Psoas muscle (tissue), 8 donors: Measurements from ENCODE around the gene HIGD1B. TPM values are rescaled to one million over a fixed set of nuclear protein-coding genes. Genes with fewer than 3 reads are reported as not detected.
"Not testable (repeated sequence)": the region's sequence is repeated elsewhere in the genome, so short reads cannot be mapped to it uniquely, and the experiment has no call there.

ENCODE experiments used
- ATAC-seq, 4 donors: fragments of 200-7000 bp; cut with Tn5 transposase; one replicate each; pipeline ENCODE4 v1.9.1; 2020; ENCODE audit warnings: moderate library complexity in 3 of 4, mild to moderate bottlenecking in 2 of 4
- DNase-seq, 2 donors: peaks; one replicate each; pipeline ENCODE4 v3.0.0-alpha.2; 2020
- H3K27ac ChIP-seq: fragments of 200-600 bp; one replicate; pipeline ENCODE4 v1.8.0; 2022
- H3K27me3 ChIP-seq, 3 donors: fragments of 200-600 bp in 1 of 3; one replicate each; pipeline versions ENCODE4 v1.6.1 to v1.8.0; 2013 to 2022; ENCODE audit warnings: low read length in 2 of 3, mild to moderate bottlenecking in 2 of 3, moderate library complexity in 1 of 3; ENCODE audit not compliant: insufficient read depth in 3 of 3
- H3K36me3 ChIP-seq, 2 donors: fragments of 200-600 bp in 1 of 2; one replicate each; pipeline versions ENCODE4 v1.6.1 to v1.8.0; 2013 to 2022; ENCODE audit warnings: low read depth in 1 of 2, mild to moderate bottlenecking in 1 of 2, moderate library complexity in 1 of 2; ENCODE audit not compliant: insufficient read depth in 1 of 2
- H3K4me1 ChIP-seq: fragments of 200-600 bp; one replicate; pipeline ENCODE4 v1.8.0; 2022
- H3K4me3 ChIP-seq: fragments of 200-600 bp; one replicate; pipeline ENCODE4 v1.8.0; 2022; ENCODE audit warnings: mild to moderate bottlenecking
- H3K9me3 ChIP-seq: fragments of 200-600 bp; one replicate; pipeline ENCODE4 v1.8.0; 2022
- CTCF ChIP-seq: fragments of 200-600 bp; IDR thresholded peaks from one replicate; pipeline ENCODE4 v1.8.0; 2022; ENCODE audit warnings: antibody characterized with exemption
- WGBS, 3 donors: extraction: QIAGEN DNeasy Blood & Tissue Kit; methylation state at CpG; one replicate each; pipeline versions ENCODE4 v1.1.6 to v1.1.7; 2013; 5-methylcytosine and 5-hydroxymethylcytosine counted together
- intact Hi-C, 2 donors: fragments of 100-400 bp; cut with DNase I; formaldehyde crosslinking; loops; one replicate each; pipeline versions ENCODE4 v1.11.0 to v1.14.2; 2022
- polyA plus RNA-seq, 3 donors: library from polyadenylated mRNA; stranded (reverse); fragments of 200-250 nt; gene quantifications; one replicate each; pipeline ENCODE4 v1.2.3, GENCODE V29; 2013
- total RNA-seq, 4 donors: library from RNA; stranded (reverse); fragmentation: NEBNext Ultra II Directional in 2 of 4; extraction: Animal tissue kit (Norgen Biotek cat#: 25700) in 2 of 4; gene quantifications; one replicate each; pipeline versions ENCODE4 v1.2.1 to v1.2.4, GENCODE V29; 2021 to 2023
- donor health status: healthy with polysubstance abuse.
- donor health status: DM: no; HTN: no; CAD: no; lungs with moderate emphysema.
- donor health status: Bipolar disorder and iron deficiency.
- donor health status: healthy.
- donor health status: DM: yes; HTN: yes; CAD: no.
- donor health status: DM: no; HTN: no; CAD: no.
- donor health status: DM: no; HTN: no; CAD: no.
- donor health status: DM: yes; HTN: yes; CAD: no.

Gene HIGD1B
- total and polyA plus RNA-seq, 7 donors, result 4.6 to 17.9 (median 10.0) TPM

- Histone ChIP-seq H3K4me3 (no peak overlapping the region), H3K36me3 (no peaks in the 10 kb centered on the region), H3K27me3 (no peaks in the 10 kb centered on the region), H3K4me1 (no peaks in the 10 kb centered on the region), H3K27ac (no peak overlapping the region), H3K9me3 (no peaks in the 10 kb centered on the region)
- DNase-seq (no peak), ATAC-seq (no peak)
- intact Hi-C loops, result no loop called here
- TF ChIP-seq CTCF, result no peak
- 84 to 92% (median 85%) methylated on average over 4 of the region's 4 CpGs for WGBS, 3 donors
Observed at GRCh38 chr17:44807093-44807816, 40.4 kb upstream of the HIGD1B start.

GRCh38 chr17:44807817-44808155 lies 39.9 kb upstream of the HIGD1B start:
- no peaks in the 10 kb centered on the region for H3K4me1 ChIP-seq
- DNase-seq (no peak), ATAC-seq (no peak)
- 51 to 63% (median 62%) methylated on average over 3 of the region's 3 CpGs for WGBS, 3 donors
- no peak for TF ChIP-seq CTCF
- no peaks in the 10 kb centered on the region for H3K27me3 ChIP-seq
- no peak overlapping the region for H3K27ac ChIP-seq
- no peaks in the 10 kb centered on the region for H3K9me3 ChIP-seq
- intact Hi-C loops, result no loop called here
- H3K36me3 ChIP-seq, result no peaks in the 10 kb centered on the region
- no peak overlapping the region for H3K4me3 ChIP-seq

GRCh38 chr17:44808156-44808555 lies 39.5 kb upstream of the HIGD1B start:
- H3K27ac ChIP-seq, result no peak overlapping the region
- no peak for DNase-seq
- 81 to 88% (median 86%) methylated on average over 4 of the region's 4 CpGs for WGBS, 3 donors
- H3K4me3 ChIP-seq, result no peak overlapping the region
- TF ChIP-seq CTCF, result no peak
- H3K4me1 ChIP-seq, result no peaks in the 10 kb centered on the region
- H3K9me3 ChIP-seq, result no peaks in the 10 kb centered on the region
- H3K27me3 ChIP-seq, result no peaks in the 10 kb centered on the region
- H3K36me3 ChIP-seq, result no peaks in the 10 kb centered on the region
- intact Hi-C loops, result no loop called here
- no peak for ATAC-seq

GRCh38 chr17:44808656-44809388 lies 38.9 kb upstream of the HIGD1B start:
- intact Hi-C loops, H3K27ac ChIP-seq, DNase-seq, ATAC-seq, H3K4me3 ChIP-seq, H3K36me3 ChIP-seq, H3K27me3 ChIP-seq, H3K9me3 ChIP-seq, H3K4me1 ChIP-seq: not testable (repeated sequence)
- WGBS, 3 donors, result 89 to 96% (median 94%) methylated on average over 9 of the region's 9 CpGs

GRCh38 chr17:44812263-44812662 lies 35.4 kb upstream of the HIGD1B start:
- no peaks in the 10 kb centered on the region for H3K27me3 ChIP-seq
- WGBS, 3 donors, result 64 to 68% (median 67%) methylated on average over 4 of the region's 4 CpGs
- intact Hi-C loops, result no loop called here
- ATAC-seq, result no peak
- H3K36me3 ChIP-seq, result no peaks in the 10 kb centered on the region
- no peak overlapping the region for H3K27ac ChIP-seq
- no peaks in the 10 kb centered on the region for H3K4me1 ChIP-seq
- TF ChIP-seq CTCF, result no peak
- H3K9me3 ChIP-seq, result no peaks in the 10 kb centered on the region
- DNase-seq, result no peak
- H3K4me3 ChIP-seq, result no peak overlapping the region

GRCh38 chr17:44818508-44818907 lies 29.2 kb upstream of the HIGD1B start:
- H3K36me3 ChIP-seq, DNase-seq, H3K9me3 ChIP-seq, H3K4me1 ChIP-seq, intact Hi-C loops, H3K4me3 ChIP-seq, ATAC-seq, H3K27ac ChIP-seq: not testable (repeated sequence)
- H3K27me3 ChIP-seq, result peaks cover 0 to 24% (median 0%) of the 10 kb centered on the region in 3 donors
- WGBS, 3 donors, result 87 to 95% (median 87%) methylated on average over 6 of the region's 6 CpGs
